GM03348 (cell line): ENCODE results near the gene CDH8.

Source experiments
- DNase-seq: peaks from one replicate; pipeline ENCODE4 v3.0.0; 2012; ENCODE audit warnings: low spot score

The CDH8 gene

DNA sequence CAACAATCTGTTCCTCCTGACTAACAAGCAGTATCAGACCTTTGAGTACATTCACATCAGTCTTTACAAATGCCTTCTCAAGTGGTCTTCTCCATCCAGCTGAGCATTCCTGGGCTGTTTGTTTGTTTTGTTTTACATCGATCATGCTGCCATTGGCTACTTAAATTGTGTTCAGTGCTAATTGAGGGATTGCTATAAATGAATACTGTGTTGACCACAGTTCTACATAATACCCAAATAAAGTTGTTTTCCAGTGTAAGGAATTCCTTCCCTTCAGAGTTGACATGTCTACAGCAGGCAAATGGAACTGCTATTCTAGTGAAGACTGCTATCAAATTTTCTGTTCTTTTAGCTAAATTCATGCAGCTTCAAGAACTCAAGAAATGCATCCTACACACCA is 3.2 kb downstream of the CDH8 start:
- no peak for DNase-seq

DNA sequence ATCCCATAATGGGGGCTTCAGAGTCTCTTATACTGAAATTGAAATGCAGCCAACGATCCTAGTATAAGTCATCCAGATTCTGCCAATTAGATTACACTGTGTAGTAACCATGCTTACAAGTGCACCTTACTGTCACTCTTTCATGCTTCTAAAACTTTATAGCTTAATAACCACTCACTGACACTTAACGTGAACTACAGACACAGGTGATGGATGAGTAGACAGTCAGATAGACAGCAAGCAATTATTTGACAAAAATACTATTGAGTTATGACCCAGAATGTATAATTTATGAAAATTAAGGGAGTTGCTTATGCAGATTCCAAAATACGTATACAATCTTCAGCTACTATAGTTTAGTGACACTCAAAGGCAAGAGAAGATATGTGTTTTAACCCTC is 6.3 kb downstream of the CDH8 start:
- no peak for DNase-seq

DNA sequence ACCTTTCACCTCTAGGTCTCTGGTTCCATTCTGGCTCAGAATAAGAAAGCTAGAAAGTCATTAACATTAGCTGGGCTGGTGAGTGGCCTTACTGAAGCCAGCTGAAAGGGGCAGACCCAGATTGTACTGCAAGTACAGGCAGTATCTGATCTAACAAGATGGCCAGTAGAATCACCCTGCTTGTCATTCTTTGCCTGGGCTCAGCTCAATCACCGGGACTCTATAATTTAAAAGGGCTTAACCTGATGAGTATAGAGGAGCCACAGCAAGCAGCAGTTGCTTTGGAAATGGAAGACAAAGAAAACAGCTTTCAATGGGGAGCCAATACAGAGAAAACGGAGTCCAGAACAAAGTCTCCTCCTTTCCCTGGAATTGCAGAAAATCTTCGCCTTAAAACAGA is 13.6 kb downstream of the CDH8 start:
- no peak for DNase-seq

DNA sequence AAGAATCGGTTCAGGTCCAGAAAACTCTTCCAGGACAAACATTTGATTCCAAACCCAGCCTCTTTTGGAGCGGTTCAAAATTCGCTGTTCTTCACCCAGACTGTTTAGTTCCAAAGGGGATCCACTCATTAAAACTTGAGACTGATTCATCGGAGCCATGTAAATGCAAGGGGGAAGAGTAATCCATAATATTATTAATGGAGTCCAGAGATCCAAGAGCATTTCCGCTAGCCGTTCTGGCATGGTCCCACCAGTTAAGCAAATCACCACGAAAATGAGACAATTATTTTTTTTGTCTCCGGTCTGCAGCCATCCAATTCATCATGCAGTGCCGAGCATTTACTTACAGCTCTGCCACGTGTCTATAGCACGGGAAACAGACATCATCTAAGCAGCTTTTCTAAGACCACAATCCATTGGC is 15.1 kb downstream of the CDH8 start:
- DNase-seq = no peak

DNA sequence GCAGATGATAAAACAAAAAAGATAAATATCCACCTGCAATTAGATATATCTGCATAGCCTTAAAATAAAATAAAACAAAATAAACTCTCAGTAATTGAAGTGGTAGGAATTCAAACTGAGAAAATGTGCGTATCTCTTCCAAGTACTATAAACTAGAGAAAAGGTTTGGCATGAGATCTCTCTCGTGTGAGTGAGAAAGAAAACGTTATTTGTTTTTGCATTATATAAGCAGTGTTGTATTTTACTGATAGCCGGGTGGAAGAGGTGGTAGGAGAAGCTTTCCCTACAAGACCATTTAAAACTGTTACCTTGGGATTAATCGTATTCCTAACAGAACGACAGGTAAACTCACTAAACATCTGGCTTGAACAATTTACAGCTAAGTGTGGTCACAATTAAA is 15.6 kb downstream of the CDH8 start:
- no peak for DNase-seq

DNA sequence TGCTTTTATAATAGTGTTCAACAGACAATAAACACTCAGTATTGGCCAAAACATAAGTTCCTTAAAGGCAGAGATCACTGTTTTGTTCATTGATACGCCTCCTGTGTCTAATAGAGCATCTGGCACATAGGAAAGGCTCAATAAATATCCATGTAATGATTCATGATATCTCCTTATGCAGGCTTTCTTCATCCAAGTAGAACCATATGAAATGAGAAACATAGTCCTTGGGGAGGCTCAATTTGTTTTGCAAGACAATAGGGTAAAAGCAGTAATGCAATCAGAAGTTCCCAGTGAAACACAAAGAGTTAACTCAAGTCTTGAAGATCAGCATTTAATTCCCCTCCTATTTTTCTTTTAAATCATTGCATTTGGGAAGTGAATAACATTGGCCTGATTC is 16.4 kb downstream of the CDH8 start:
- no peak for DNase-seq

DNA sequence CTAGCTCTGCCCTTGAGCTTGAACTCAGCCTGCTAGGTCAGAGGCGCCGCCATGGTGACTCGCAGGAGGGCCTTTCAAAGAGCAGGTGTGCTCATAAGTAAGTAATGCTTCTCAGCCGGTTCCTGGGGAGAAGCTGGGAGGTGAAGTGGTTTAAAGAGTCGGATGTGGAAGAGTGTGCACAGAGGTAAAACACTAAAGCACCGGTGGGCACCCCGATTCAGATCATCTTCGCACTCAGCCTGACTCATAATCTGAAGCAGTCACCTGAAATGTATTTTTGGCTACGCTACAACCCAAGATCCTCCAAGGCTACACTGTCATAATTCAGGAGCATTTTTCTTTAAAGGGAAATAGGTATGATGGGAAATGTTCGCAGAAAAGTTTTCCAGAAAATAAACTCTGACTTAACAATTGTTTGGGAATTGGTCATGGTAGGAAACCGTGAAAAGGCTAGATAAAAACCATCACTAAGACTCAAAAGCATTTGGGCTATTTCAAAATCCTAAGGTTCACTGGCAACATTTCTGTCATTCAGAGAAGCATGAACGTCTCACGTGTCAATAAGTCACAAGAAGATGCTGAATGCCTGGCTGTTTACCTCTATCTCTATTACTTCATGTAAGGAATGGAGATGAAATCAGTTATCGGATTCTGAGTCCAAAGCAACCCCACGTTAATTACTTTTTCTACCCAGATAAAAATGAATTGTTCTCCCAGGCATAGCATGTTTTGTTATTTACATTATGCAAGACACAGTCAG is 17.8 kb downstream of the CDH8 start:
- DNase-seq = no peak

DNA sequence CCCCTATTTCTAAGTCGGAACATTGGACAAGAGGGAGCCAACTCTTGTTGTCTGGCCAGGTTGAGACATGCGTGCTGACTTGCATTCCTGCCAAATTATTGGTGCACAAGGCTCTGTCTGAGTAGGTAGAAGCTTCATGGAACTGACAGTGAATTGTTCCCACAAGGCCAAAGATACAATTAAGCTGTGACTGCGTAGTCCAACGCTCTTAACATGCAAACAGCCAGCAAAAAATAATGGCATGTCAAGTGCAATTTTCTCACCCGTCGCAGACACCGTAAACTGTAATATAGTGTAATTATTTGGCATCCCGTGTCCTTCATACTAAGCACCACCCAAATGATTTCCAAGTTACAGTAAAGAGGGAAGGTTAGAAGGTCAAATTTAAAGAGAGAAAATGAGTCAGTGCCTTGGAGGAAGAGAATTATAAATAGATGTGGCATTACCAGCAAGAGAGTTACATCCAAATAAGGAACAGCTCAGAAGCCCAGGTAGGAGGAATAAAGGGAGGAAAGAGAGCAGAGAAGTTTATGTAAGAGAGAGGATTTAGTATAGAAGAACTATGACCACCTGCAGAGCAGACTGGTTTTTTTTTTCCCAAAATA is 21.8 kb downstream of the CDH8 start:
- DNase-seq = no peak

DNA sequence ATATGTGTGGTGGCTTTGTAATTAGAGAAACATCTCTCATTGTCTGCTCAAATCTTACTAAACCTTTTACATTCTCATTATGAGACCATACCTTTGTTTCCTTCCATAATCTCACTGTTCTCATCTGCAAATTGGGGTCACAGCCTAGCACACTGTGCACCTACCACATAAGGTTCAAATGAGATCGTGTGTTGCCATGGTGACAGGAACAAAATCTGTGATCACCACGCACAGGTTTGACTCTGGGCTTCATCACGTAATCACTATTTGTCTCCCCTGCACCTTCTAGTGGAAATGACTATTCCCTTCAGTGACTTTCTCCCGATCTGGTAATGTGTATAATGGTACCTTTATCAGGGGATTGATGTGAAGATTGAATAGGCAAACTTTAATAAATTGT is 26.1 kb downstream of the CDH8 start:
- DNase-seq = no peak

DNA sequence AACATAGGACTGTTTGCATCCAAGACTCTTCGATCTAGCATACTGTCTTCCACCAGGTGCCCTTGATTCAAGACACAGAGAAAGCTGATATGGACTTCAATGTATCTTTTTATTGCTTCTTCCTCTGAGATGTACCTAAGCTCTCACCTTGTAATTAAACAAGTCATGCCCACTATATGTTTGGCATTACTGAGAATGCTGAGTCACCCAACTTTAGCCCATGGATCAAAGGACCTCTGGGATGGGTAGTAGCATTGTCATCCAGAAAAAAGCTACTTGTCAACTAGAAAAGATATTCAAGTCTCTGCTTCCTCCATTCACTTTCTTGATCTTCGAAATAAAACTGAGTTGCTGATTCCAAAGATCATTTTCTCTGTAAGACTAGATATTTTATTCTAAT is 37.8 kb downstream of the CDH8 start:
- no peak for DNase-seq

DNA sequence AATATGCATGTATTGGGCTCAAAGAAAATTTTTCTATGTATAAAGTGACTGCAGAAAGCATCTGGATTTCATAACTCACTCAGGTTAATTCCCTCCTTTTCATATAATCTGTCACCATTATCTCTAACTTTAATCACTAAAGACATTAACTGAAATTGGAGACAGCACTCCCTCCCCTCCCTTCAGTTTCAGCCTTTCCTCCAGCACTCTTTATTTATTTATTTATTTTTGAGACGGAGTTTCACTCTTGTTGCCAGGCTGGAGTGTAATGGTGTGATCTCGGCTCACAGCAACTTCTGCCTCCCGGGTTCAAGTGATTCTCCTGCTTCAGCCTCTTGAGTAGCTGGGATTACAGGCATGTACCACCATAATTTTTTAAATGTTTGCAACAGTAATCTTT is 43.1 kb downstream of the CDH8 start:
- no peak for DNase-seq

DNA sequence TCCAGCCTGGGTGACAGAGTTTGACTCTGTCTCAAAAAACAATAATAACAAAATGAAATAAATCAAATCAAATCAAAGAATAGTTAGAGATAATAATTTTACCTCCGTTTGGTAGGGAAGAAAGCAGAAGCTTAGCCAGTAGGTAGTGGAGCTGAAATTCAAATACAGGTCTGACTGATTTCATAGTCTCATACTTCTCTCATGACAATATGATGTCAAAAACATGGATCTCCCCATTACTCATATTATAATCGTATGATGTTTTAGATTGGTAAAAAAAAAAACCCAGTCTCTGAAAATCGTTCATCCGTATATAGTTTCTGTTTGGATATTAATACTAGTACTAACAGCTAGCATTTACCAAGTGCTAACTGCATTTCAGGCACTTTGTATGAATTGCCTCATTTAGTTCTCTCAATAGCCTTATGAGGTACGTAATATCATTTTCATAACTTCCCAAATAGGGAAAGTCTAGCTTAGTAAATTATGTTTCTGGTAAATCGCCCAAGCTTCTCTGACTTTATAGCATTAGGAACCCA is 48.7 kb downstream of the CDH8 start:
- no peak for DNase-seq

DNA sequence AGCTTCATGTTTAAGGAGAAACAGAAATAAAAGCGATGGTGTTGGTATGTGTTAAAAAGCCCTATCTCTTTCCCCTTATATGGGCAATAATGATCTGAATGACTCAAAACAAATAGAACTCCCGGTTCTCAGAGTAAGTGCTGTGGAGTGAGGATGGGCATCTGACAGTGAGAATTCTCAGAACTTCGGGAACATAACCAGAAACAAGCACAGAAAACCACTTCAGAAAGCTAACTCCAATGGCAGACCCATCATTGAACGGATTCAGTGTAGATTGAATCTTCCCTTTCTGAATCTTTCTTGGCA is 67.2 kb downstream of the CDH8 start:
- no peak for DNase-seq

DNA sequence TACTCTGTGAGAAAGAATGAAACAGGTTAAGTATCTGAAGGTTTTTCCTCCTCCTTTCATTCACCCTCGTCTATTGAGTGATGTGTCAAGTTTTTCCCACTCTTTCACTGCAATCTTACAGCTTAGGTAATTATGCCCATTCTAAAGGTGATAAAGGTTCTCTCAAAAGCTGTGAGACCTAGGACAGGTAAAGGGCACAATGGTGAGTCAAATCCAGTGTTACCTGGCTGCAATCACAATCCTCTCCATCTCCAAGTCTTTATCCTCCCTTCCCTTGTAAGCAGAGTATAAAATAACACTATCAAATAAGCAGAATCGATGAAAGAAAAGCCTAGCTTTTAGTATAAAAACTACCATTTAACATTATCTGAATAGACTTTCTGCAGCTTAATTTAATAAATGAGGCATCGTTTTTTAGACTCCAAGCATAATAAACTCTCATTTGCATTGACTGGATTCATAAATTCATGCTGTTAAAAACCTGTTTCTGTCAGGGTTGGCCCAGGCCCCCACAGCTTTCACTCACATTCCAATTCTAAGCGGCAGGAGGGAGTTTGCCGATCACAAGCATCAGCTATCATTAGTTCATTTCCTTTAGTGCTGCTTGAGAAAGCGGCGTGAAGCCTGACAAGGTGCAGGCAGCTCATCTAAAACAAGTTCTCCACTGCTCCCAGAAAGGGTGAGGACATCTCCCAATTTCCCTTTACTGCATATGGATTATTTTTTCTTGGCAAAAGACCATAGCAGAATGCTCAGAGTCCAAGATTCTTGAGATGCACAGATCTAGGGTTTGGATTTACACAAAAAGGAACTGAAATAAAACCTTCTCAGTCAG is 67.8 kb downstream of the CDH8 start:
- no peak for DNase-seq

DNA sequence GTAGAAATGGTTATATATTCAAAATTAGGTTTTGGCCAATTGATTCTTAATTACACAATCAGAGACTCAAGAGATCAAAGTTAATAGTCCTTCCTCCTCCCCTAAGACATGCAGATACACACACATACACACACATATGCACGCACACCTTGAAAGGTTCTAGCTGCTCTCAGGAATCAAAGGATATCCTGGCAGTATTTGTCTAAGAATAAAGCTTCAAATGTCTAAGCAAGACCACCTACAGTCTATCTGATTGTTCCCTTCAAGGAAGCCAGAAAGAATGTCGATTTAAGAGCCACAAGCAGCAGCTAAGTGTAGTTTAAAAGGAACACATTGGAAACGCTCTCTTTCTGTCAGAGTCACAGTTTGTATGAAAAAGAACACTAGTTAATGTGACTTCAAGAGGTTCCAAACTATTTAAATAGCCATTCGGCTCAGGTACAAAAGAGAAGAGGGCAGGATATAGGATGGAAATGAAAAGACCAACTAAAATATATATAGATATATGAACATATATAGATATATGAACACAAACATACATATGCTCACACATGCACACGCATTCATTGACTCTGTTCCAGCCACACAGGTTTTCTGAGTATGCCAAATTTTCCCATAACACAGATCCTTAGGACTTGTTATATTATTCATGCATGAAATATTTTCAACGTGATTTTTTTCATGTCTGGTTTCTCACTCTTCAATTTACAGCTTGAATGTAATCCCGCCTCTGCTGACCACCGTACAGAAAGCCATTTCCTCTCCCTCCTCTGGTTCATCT is 79.0 kb downstream of the CDH8 start:
- DNase-seq = no peak

DNA sequence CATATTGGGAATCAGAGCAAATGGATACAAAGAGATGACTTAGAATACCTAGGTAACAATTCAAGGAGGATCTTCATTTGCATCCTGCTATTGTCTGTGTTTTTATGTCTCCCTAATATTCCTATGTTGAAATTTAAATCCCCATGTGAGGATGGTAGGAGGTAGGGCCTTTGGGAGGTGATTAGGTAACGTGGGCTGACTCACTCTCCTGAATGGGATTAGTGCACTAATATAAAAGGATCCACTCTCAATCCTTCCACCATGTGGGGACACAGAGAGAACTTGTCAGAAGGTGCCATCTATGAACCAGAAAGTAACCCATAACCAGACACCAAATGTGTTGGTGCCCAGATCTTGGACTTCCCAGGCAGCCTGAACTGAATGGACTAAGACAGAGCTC is 83.4 kb downstream of the CDH8 start:
- no peak for DNase-seq

DNA sequence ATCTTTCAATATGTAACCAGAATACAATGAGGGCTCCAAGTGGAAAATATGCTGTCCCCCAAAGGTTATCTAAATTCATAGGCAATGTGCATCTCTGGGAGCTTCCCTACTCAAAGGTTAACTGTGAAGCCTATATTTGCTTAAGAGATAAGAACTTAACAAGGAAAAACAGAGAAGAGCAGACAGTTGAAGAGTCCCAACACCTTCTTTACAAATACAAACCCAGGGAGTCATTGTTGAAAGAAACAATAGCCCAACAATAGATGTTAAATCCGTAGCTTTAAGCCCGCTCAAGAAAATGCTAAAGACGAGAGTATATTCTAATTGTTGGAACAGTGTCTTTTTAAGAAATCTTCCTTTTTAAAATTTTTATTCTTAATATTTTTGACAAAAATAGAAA is 87.8 kb downstream of the CDH8 start:
- no peak for DNase-seq

DNA sequence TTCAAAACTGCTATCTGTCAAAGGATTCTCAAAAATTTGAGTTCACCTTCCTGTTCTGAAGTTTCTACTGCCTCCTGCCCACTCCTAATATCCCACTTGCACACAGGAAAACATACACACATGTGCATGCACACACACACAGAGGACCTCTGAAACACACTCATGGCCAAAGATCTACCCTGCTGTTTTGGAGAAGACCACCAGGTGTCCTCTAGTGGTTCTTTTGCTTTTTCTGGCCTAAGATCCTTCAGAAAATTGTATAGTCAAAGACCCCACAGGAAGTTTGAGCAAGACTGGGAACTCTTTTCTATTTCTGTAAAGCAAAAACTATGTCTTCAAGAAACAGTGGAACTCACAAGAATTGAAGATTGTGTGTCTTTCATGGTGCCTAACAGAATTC is 90.2 kb downstream of the CDH8 start:
- no peak for DNase-seq

DNA sequence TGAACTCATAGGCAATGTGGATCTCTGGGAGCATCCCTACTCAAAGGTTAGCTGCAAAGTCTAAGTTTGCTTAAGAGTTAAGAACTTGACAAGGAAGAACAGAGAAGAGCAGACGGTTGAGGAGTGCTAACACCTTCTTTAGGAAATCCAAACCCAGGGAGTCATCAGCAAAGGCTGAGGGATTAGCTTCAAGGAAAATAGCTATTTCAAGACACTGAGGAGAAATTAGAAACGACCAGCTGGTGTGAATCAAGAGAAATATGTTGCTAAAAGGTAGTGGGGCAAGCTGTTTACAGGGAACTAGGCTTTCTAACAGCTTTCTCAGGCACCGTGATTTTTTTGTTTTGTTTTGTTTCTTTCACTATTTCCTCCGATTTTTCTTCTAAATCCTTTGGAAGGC is 90.7 kb downstream of the CDH8 start:
- DNase-seq = no peak

DNA sequence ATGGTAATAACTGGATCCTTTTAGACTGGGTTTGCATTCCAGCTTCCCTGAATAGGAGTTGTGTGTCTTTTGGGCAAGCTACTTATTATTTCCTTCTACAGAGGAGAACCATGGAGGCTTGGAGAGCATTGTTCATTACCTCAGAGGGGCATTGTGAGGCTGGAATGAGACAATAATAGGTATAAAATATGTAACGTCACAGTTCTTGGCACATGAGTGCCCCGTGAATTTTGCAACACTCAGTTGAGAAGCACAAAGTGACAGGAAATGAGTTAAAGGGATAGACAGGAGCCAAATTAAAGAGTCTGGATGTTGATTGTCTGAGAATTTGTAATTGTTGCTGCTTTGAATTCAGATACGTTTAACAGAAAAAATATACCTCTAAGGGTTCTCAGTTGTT is 92.2 kb downstream of the CDH8 start:
- no peak for DNase-seq

DNA sequence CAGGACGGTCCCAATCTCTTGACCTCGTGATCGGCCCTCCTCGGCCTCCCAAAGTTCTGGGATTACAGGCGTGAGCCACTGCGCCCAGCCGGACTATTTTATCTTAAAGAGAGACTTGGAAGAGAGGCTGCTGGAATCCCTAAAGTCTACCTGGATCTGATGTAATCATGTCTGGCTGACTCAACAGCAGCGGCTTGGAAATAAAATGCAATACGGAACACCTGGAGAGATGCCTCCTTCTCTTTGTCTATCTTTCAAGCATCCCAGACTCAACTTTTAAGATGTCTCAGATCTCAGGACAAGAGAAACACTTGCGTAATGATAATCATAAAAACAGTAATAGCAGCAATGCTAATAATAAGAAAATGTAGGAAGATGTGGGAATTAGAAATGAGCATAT is 95.6 kb downstream of the CDH8 start:
- no peak for DNase-seq

DNA sequence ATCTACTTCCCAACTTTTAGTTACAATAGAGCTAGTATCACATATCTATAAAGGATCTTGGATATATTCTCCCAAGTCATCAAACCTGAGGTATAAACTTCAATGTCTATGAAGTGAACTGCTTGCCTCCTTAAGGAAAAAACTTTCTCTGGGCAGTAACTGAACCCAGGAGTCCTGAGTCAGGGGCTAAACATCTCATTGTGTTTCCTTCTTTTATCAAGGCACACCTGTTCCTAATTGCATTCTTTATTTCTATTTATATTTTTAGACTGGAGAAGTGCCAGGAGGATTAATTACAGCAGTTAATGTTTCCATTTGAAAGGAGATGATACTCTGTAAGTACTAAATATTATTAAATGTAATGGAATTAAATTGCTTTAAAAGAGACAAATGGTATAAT is 98.6 kb downstream of the CDH8 start:
- no peak for DNase-seq
